C4-2B (cell line): ENCODE results near the gene YEATS2.

Source experiments
- H3K27ac ChIP-seq: fragments of 450-650 bp; 2 replicates; pipeline ENCODE4 v1.5.1; 2017
- ZFX ChIP-seq: fragments of 450-650 bp; IDR thresholded peaks from 2 replicates; pipeline ENCODE4 v1.6.1; 2017
- TF ChIP-seq, protein P1 (sequence below): fragments of 450-650 bp; conservative IDR thresholded peaks from 2 replicates; pipeline ENCODE4 v1.5.1; 2017; ENCODE audit warnings: mild to moderate bottlenecking

YEATS2 gene

DNA sequence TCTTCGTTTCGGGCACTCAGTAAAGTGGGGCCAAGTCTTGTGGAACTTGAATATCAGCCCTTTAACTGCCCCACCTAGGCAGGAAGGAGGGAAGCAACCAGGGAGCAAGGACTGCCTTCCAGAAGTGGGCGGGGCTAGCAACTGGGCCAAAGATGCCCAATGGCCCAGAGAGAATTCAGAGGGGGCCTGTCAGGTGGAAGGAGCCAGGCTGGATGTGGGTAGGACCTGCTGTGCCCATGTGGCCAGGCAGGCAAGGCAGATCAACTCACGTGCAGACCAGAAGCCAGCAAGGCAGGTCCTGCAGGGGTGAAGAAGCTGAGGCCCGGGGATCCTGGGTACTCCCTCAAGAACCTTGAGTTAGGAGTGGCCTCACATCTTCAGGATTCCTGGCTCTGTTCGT is 122.2 kb downstream of the YEATS2 start:
- TF ChIP-seq, protein P1, sequence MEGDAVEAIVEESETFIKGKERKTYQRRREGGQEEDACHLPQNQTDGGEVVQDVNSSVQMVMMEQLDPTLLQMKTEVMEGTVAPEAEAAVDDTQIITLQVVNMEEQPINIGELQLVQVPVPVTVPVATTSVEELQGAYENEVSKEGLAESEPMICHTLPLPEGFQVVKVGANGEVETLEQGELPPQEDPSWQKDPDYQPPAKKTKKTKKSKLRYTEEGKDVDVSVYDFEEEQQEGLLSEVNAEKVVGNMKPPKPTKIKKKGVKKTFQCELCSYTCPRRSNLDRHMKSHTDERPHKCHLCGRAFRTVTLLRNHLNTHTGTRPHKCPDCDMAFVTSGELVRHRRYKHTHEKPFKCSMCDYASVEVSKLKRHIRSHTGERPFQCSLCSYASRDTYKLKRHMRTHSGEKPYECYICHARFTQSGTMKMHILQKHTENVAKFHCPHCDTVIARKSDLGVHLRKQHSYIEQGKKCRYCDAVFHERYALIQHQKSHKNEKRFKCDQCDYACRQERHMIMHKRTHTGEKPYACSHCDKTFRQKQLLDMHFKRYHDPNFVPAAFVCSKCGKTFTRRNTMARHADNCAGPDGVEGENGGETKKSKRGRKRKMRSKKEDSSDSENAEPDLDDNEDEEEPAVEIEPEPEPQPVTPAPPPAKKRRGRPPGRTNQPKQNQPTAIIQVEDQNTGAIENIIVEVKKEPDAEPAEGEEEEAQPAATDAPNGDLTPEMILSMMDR, result no peak
- TF ChIP-seq ZFX, result no peak
- H3K27ac ChIP-seq, result no peak overlapping the region

DNA sequence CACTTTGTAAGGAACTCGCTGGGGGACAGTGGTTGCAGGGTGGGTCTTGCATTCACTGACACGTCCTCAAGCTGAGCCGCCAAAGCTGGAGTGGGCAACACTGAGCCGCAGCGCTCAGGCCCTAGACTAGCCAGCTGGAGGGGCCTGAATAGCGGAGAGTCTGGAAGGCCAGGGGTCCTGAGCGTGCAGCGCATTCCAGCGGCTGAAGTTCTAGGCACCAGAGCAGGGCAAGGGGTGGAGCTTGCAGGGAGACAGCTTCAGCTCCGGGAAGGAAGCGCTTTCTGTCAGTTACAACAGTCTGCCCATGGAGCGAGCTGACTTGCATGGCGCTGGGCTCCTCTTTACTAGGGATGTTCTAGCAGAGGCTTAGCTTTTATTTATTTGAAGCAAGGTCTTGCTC is 125.0 kb downstream of the YEATS2 start:
- TF ChIP-seq ZFX, result no peak
- TF ChIP-seq, protein P1, result no peak
- no peak overlapping the region for H3K27ac ChIP-seq

DNA sequence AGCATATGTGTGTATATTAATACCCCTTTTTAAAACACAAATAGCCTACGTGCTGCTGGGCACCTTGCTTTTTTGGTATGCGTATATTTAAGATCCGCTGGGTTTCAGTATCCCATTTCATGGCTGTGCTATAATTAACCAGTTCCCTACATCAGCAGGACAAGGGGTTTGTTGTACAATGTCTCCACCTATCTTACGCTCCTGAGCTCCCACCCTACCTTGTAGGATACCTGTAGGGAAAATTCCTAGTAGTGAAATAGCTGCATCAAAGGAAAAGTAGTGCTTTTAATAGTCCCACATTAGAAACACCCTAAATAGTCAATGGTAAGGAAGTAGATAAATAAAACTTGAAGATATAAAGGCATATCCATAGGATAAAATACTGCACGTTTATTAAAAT is 126.4 kb downstream of the YEATS2 start:
- no peak for TF ChIP-seq ZFX
- TF ChIP-seq, protein P1, result no peak
- H3K27ac ChIP-seq, result no peak overlapping the region

DNA sequence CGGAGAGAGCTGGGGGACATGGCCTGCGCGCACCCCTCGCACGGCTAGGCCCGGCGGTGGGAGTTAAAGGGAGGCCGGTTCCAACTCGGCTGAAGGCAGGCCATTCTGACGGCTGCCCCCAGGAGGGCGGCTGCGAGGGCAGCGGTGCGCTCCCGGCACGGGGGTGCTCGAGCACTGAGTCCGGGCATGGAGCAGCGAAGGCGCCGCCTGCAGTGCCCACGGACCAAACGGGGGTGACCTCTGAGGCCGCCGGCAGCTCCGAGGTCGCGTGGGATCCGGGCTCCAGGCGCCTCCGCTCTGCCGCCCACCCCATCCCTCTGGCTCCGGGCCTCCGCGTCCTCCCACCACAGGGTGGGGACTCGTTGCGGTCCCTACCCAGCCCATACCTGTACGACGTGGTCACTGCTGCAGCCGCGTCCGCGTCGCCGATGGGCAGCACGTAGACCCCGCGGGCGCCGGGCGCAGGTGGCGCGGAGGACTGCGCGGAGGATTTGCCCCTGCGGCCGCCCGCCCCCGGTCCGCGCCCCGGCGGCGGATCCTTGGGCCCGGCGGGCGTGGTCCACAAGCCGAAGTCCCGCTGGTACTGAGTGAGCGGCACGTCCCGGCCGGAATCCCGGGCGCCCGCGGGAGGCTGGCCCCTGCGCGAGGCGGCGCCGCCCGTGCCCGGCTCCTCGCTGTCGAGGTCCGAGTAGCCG is 127.3 kb downstream of the YEATS2 start:
- peak overlapping the region; percentile 17; the same call in 1 of the 2 replicates for H3K27ac ChIP-seq
- TF ChIP-seq, protein P1, result no peak
- TF ChIP-seq ZFX, result no peak

DNA sequence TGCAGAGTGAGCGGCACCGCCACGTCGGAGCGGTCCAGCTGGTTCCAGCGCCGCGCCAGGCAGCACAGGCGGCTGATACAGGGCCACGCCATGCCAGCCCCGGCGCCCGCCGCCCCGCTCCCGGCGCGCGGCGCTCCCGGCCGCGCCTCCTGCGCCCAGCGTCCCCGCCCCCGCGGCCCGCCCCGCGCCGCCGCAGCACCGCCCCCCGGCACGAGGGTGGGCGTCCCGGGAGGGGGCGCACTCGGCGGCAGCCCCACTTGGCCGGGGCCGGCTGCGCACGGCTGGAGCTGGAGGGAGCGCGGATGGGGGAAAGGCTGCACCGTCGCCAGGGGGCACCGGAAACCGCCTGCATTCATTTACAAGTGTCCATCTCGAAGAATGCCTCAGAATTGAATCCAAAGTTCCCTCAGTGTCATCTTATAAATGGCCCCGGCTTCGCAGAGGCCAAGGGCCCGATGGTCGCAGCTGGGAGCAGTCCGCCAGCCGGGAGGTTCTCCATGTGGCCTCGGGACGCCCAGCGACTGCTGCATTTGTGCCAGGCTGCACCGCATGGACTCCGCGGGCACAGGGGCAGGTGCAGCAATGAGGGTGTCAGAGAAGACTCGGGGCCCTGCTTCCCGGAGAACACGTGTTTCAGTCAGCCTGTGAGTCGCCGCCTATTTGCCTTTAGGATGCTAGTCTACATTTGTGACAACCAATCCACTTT is 128.0 kb downstream of the YEATS2 start, which contains the start of gene MAP6D1:
Gene MAP6D1 (minus strand): TSS at position 122 of the 706 bp plus-strand sequence. CDS start 30 bp downstream, at position 92.
- peak within 1 kb of the TSS; percentile 17; the same call in 1 of the 2 replicates for H3K27ac ChIP-seq
- TF ChIP-seq ZFX, result no peak
- TF ChIP-seq, protein P1, result no peak; the same call in 1 of the 2 replicates

DNA sequence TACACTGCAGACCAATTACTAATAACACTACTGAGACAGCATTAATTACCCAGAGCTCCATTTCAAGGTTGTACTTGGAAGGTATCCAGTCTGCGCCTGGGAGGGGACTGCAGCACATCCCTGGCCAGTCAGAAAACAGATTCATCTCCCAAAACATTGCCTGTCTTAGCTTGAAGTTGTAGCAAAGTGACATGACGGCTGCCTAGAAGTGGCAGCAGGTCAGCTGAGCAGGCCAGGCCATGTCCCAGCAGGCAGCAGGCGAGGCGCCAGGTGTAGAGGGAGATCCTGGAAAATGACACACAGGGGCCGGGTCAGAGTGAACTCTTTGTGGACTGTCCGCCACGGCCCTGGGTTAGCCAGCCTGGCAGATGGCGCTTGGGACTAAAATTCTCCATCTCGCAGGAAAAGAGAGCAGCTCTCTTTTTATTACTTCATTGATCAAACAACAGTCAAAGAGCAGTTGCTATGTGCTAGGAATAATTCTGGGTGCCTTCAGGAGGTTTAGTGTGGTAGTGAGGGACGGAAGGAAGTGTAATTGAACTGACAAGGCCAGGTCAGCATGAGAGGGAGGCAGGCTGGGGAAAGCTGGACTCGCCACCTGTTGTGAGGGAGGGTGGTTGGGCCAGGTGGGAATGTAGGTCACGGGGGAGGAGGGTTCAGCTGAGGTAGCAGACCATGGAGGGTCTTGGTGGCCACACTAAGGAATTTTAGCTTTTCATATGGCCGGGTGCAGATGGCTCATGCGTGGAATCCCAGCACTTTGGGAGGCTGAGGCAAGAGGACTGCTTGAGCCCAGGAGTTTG is 129.1 kb downstream of the YEATS2 start:
- H3K27ac ChIP-seq, result no peak overlapping the region
- TF ChIP-seq ZFX, result no peak
- TF ChIP-seq, protein P1, result no peak
